Measurements from ENCODE around the gene SEMA7A. TPM values are rescaled to one million over a fixed set of nuclear protein-coding genes. Genes with fewer than 3 reads are reported as not detected.
A peak's percentile ranks its signal among the peaks of the same experiment; 100 is the strongest.

Gene SEMA7A
- total RNA-seq, 3 donors from 2014 or later: 1.6 to 3.7 (median 3.0) TPM

GRCh38 chr15:74381190-74381453, 52.6 kb downstream of the SEMA7A start:
- ATAC-seq: no peak
- intact Hi-C loops (cut with DNase I, micrococcal nuclease): loop anchor here (5.0 to 10.0 kb wide), 2 partner anchors 56 to 244 kb away; no protein-coding TSS in a partner anchor

GRCh38 chr15:74380361-74381189, 53.2 kb downstream of the SEMA7A start:
- DNase-seq: peak in 2 of 3 donors; percentile 21 to 40
- intact Hi-C loops (cut with DNase I, micrococcal nuclease): loop anchor here (5.0 to 10.0 kb wide), 2 partner anchors 57 to 244 kb away; no protein-coding TSS in a partner anchor
- H3K4me1 ChIP-seq (ENCODE audit: low read depth): peaks cover 5% of the 10 kb centered on the region

More at GRCh38 chr15:74381190-74381453, 52.6 kb downstream of the SEMA7A start:
- Histone ChIP-seq H3K9me3 (no peaks in the 10 kb centered on the region), H3K4me3 (no peak overlapping the region), H3K4me1 (ENCODE audit: low read depth) (peaks cover 5% of the 10 kb centered on the region), H3K36me3 (ENCODE audit: low read depth) (no peaks in the 10 kb centered on the region)
- TF ChIP-seq CTCF (IDR thresholded peaks at IDR 0.05): no peak
- DNase-seq: no peak

GRCh38 chr15:74378848-74379247, 54.9 kb downstream of the SEMA7A start:
- no peak for TF ChIP-seq CTCF (IDR thresholded peaks at IDR 0.05)
- DNase-seq (peak in 2 of 3 donors; percentile 26 to 47), ATAC-seq (no peak)
- no peaks in the 10 kb centered on the region for H3K36me3 ChIP-seq (ENCODE audit: low read depth)
- intact Hi-C loops (cut with DNase I, micrococcal nuclease): loop anchor here in 1 of 2 donors (10.0 kb wide), 1 partner anchor 386 kb away; no protein-coding TSS in a partner anchor
- H3K4me1 ChIP-seq (ENCODE audit: low read depth): peaks cover 11% of the 10 kb centered on the region
- no peak overlapping the region for H3K4me3 ChIP-seq
- H3K9me3 ChIP-seq: no peaks in the 10 kb centered on the region

More at GRCh38 chr15:74380361-74381189, 53.2 kb downstream of the SEMA7A start:
- no peak for ATAC-seq
- no peaks in the 10 kb centered on the region for H3K36me3 ChIP-seq (ENCODE audit: low read depth)
- no peak overlapping the region for H3K4me3 ChIP-seq
- TF ChIP-seq CTCF (IDR thresholded peaks at IDR 0.05): no peak
- no peaks in the 10 kb centered on the region for H3K9me3 ChIP-seq

GRCh38 chr15:74377831-74378766, 55.7 kb downstream of the SEMA7A start:
- TF ChIP-seq CTCF (IDR thresholded peaks at IDR 0.05): no peak
- DNase-seq: peak in 1 of 3 donors; percentile 27
- Histone ChIP-seq H3K4me3 (no peak overlapping the region), H3K9me3 (no peaks in the 10 kb centered on the region), H3K36me3 (ENCODE audit: low read depth) (no peaks in the 10 kb centered on the region), H3K4me1 (ENCODE audit: low read depth) (peaks cover 14% of the 10 kb centered on the region)
- intact Hi-C loops (cut with DNase I, micrococcal nuclease): loop anchor here in 1 of 2 donors (10.0 kb wide), 1 partner anchor 387 kb away; no protein-coding TSS in a partner anchor
- ATAC-seq: no peak

- Histone ChIP-seq H3K4me3 (no peak overlapping the region), H3K4me1 (ENCODE audit: low read depth) (peaks cover 11% of the 10 kb centered on the region), H3K9me3 (no peaks in the 10 kb centered on the region), H3K36me3 (ENCODE audit: low read depth) (no peaks in the 10 kb centered on the region)
- no peak for TF ChIP-seq CTCF (IDR thresholded peaks at IDR 0.05)
- ATAC-seq (no peak), DNase-seq (peak in 1 of 3 donors; percentile 6)
- intact Hi-C loops (cut with DNase I, micrococcal nuclease): loop anchor here in 1 of 2 donors (10.0 kb wide), 1 partner anchor 388 kb away; no protein-coding TSS in a partner anchor
Measured at GRCh38 chr15:74376825-74377581, 56.8 kb downstream of the SEMA7A start.
